Left lung (tissue), 10 donors: ENCODE data around the gene TMEM52. TPM values are rescaled to one million over a fixed set of nuclear protein-coding genes. Genes with fewer than 3 reads are reported as not detected.

Experiments
- ATAC-seq: fragments of 200-7000 bp; cut with Tn5 transposase; one replicate; pipeline ENCODE4 v1.9.1; 2020; ENCODE audit warnings: moderate library complexity
- DNase-seq, 4 donors: peaks; one replicate each; pipeline ENCODE4 v3.0.0-alpha.2; 2013 to 2020
- H3K27ac ChIP-seq, 2 donors: fragments of 200-600 bp; sonication (generic) in 1 of 2; one replicate each; pipeline versions ENCODE4 v1.5.0 to v1.8.0; 2020 to 2021
- H3K27me3 ChIP-seq, 2 donors: fragments of 200-600 bp; sonication (generic) in 1 of 2; one replicate each; pipeline versions ENCODE4 v1.5.0 to v1.8.0; 2020 to 2021
- H3K36me3 ChIP-seq, 2 donors: fragments of 200-600 bp; sonication (generic) in 1 of 2; one replicate each; pipeline versions ENCODE4 v1.5.0 to v1.8.0; 2020 to 2021
- H3K4me1 ChIP-seq, 2 donors: fragments of 200-600 bp; one replicate each; pipeline ENCODE4 v1.8.0; 2021
- H3K4me3 ChIP-seq, 2 donors: fragments of 200-600 bp; sonication (generic) in 1 of 2; one replicate each; pipeline versions ENCODE4 v1.5.0 to v1.8.0; 2020 to 2021; ENCODE audit warnings: mild to moderate bottlenecking in 1 of 2
- H3K9me3 ChIP-seq, 2 donors: fragments of 200-600 bp; sonication (generic) in 1 of 2; one replicate each; pipeline versions ENCODE4 v1.5.0 to v1.8.0; 2020 to 2021
- intact Hi-C, 2 donors: fragments of 100-400 bp; cut with DNase I; formaldehyde crosslinking; loops; one replicate each; pipeline versions ENCODE4 v1.11.2 to v1.14.2; 2022
- polyA plus RNA-seq, 6 donors: library from polyadenylated mRNA; unstranded; fragments of 120-200 nt; gene quantifications; one replicate each; pipeline ENCODE4 v1.2.1, GENCODE V29; 2013; ENCODE audit not compliant: insufficient read length in 6 of 6
- total RNA-seq, 2 donors: library from RNA; stranded (reverse); fragmentation: NEBNext Ultra II Directional; extraction: Animal tissue kit (Norgen Biotek cat#: 25700); gene quantifications; one replicate each; pipeline ENCODE4 v1.2.1, GENCODE V29; 2021
- TF ChIP-seq, protein P1 (sequence below), 2 donors: fragments of 200-600 bp; sonication (generic) in 1 of 2; IDR thresholded peaks; one replicate each; pipeline versions ENCODE4 v1.5.0 to v1.8.0; 2021; ENCODE audit warnings: antibody characterized with exemption in 2 of 2
- donor health status: DM: no; HTN: yes; CAD: no.
- donor health status: DM: no; HTN: no; CAD: no.

TMEM52 gene
- total and polyA plus RNA-seq, 8 donors: 1.2 to 4.1 (median 2.2) TPM

DNA sequence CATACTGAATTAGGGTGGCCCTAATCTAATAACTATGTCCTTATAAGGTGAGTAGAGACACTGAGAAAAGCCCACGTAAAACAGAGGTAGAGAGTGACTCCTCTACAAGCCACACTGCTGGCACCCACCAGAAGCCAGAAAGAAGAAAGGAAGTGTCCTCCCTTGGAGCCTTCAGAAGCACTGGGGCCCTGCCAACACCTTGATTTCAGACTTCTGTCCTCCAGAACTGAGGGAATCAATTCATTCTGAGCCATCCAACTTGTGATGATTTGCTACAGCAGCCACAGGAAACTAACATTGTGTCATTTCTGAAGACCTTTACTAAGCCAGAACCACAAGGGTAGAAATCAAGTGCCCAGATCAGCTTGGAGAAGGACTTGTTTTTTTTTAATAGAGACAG lies 43.1 kb downstream of the TMEM52 start:
- H3K27me3 ChIP-seq: no peaks in the 10 kb centered on the region
- peak overlapping the region in 1 of 2 donors; percentile 25 for H3K27ac ChIP-seq
- DNase-seq (no peak), ATAC-seq (no peak)
- H3K36me3 ChIP-seq: peaks cover 0 to 51% of the 10 kb centered on the region in 2 donors
- TF ChIP-seq, protein P1, sequence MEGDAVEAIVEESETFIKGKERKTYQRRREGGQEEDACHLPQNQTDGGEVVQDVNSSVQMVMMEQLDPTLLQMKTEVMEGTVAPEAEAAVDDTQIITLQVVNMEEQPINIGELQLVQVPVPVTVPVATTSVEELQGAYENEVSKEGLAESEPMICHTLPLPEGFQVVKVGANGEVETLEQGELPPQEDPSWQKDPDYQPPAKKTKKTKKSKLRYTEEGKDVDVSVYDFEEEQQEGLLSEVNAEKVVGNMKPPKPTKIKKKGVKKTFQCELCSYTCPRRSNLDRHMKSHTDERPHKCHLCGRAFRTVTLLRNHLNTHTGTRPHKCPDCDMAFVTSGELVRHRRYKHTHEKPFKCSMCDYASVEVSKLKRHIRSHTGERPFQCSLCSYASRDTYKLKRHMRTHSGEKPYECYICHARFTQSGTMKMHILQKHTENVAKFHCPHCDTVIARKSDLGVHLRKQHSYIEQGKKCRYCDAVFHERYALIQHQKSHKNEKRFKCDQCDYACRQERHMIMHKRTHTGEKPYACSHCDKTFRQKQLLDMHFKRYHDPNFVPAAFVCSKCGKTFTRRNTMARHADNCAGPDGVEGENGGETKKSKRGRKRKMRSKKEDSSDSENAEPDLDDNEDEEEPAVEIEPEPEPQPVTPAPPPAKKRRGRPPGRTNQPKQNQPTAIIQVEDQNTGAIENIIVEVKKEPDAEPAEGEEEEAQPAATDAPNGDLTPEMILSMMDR (IDR thresholded peaks at IDR 0.05): no peak
- peaks cover 14 to 97% of the 10 kb centered on the region in 2 donors for H3K4me1 ChIP-seq
- intact Hi-C loops: no loop called here
- no peaks in the 10 kb centered on the region for H3K9me3 ChIP-seq
- no peak overlapping the region for H3K4me3 ChIP-seq

DNA sequence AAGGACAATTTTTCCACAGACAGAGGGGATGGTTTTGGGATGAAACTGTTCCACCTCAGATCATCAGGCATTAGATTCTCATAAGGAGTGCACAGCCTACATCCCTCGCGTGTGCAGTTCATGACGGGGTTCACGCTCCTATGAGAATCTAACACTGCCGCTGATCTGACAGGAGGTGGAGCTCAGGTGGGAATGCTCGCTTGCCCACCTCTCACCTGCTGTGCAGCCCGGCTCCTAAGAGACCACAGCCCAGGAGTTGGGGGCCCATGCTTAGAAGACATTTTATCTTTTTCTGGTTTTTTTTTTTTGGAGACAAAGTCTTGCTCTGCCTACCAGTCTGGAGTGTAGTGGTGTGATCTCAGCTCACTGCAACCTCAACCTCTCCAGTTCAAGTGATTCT lies 44.2 kb downstream of the TMEM52 start:
- peaks cover 0 to 51% of the 10 kb centered on the region in 2 donors for H3K36me3 ChIP-seq
- DNase-seq: no peak
- ATAC-seq: no peak
- intact Hi-C loops: no loop called here
- no peaks in the 10 kb centered on the region for H3K27me3 ChIP-seq
- no peak overlapping the region for H3K27ac ChIP-seq
- TF ChIP-seq, protein P1 (IDR thresholded peaks at IDR 0.05): no peak
- peaks cover 16 to 99% of the 10 kb centered on the region in 2 donors for H3K4me1 ChIP-seq
- H3K4me3 ChIP-seq: no peak overlapping the region
- H3K9me3 ChIP-seq: no peaks in the 10 kb centered on the region

DNA sequence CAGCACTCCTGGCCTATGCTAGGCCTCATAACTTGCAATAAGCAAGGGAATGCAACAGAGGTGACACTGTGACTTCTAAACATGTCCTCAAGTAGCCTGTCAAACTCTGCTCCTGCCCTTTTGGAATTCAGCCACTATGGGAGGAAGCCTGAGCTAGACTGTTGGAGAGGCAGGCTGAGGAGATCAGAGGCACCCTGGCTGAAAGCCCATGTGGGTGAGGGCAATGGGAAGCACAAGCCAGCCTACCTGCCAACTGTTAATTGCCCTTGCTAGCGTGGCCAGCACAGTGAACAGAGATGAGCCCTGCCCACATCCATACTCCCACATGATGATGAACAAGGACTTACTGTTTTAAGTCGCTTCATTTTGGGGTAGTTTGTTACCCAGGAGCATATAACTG lies 45.9 kb downstream of the TMEM52 start:
- Histone ChIP-seq H3K27ac (no peak overlapping the region), H3K9me3 (no peaks in the 10 kb centered on the region), H3K36me3 (peaks cover 0 to 40% of the 10 kb centered on the region in 2 donors), H3K27me3 (no peaks in the 10 kb centered on the region), H3K4me3 (no peak overlapping the region), H3K4me1 (peaks cover 18 to 100% of the 10 kb centered on the region in 2 donors)
- peak; percentile 83 for ATAC-seq
- TF ChIP-seq, protein P1 (IDR thresholded peaks at IDR 0.05): no peak
- intact Hi-C loops: no loop called here
- DNase-seq: peak in 1 of 4 donors; percentile 63

DNA sequence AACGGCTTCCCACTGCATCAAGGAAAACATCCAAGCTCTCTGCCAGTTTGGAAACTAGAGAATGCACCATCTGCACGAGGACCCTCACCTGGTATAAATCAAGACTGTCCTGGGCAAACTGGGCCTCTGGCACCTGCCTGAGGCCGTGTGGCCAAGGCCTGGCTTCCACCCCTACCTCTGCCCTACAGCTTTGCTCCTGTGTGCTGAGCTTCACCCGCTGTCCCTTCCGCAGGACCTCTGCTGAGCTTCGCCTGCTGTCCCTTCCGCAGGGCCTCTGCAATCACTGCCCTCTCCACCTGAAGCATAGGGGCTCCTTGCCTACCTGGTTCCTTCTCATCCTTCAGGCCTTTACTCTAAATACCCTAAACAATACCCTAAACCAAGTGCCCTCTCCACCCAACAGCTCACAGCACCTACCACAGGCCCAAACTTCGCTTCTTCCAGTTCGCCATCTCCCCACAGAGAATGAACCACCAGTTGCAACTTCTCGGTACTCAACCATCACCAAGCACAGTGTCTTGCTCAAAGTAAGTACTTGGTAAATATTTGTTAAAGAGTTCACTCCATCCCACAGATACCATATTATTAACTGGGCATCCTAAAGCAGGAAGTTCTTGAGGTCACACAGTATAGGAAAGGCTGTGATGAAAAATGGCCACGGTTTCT lies 46.6 kb downstream of the TMEM52 start:
- peaks cover 0 to 38% of the 10 kb centered on the region in 2 donors for H3K36me3 ChIP-seq
- no peaks in the 10 kb centered on the region for H3K27me3 ChIP-seq
- peaks cover 18 to 99% of the 10 kb centered on the region in 2 donors for H3K4me1 ChIP-seq
- H3K4me3 ChIP-seq: no peak overlapping the region
- no peak overlapping the region for H3K27ac ChIP-seq
- DNase-seq (no peak), ATAC-seq (no peak)
- no peaks in the 10 kb centered on the region for H3K9me3 ChIP-seq
- intact Hi-C loops: no loop called here
- TF ChIP-seq, protein P1 (IDR thresholded peaks at IDR 0.05): no peak

DNA sequence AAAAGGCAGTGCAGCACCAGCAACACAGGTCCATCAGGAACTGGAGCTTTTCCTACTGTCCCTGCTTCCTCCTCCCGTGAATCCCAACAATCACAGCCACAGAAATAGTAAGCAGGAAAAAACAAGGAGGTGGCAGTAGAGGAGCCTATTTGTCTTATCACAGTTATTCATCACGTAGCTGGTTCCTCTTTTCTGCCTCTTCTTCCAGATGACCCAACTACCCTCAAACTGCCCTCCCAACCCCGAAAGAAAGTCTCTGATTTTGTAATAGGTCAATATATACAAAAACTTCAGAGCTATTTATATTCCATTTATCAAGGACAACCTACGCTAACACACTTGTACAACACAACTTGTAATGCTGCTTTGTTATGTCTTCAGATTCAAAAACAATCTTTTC lies 49.6 kb downstream of the TMEM52 start:
- H3K27me3 ChIP-seq: no peaks in the 10 kb centered on the region
- DNase-seq (no peak), ATAC-seq (no peak)
- H3K9me3 ChIP-seq: no peaks in the 10 kb centered on the region
- intact Hi-C loops: no loop called here
- peaks cover 18 to 94% of the 10 kb centered on the region in 2 donors for H3K4me1 ChIP-seq
- H3K27ac ChIP-seq: peak overlapping the region in 1 of 2 donors; percentile 48
- H3K36me3 ChIP-seq: peaks cover 0 to 22% of the 10 kb centered on the region in 2 donors
- TF ChIP-seq, protein P1 (IDR thresholded peaks at IDR 0.05): no peak
- H3K4me3 ChIP-seq: no peak overlapping the region

Other genes starting within 250 kb of the TMEM52 start
- gene SLC35E2B, start 226.5 kb downstream of the TMEM52 start, total RNA-seq: 10 to 100 TPM; 45.7 to 55.4 TPM
- 100 to 1,000 TPM in 1 of 6 donors, 10 to 100 TPM in 5; 74.1 to 109 (median 91.3) TPM for gene SLC35E2B, start 226.5 kb downstream of the TMEM52 start, polyA plus RNA-seq
- 10 to 100 TPM; 21.1 to 43.2 TPM for gene CDK11A, start 194.9 kb downstream of the TMEM52 start, total RNA-seq
- 10 to 100 TPM; 29.3 to 45.7 (median 37.8) TPM for gene CDK11A, start 194.9 kb downstream of the TMEM52 start, polyA plus RNA-seq
- gene NADK, start 140.8 kb downstream of the TMEM52 start, total RNA-seq: 100 to 1,000 TPM in 1 of 2 donors, 10 to 100 TPM in 1; 82.3 to 126 TPM
- 10 to 100 TPM; 37.2 to 58.2 (median 42.4) TPM for gene NADK, start 140.8 kb downstream of the TMEM52 start, polyA plus RNA-seq
- 100 to 1,000 TPM; 347 to 360 TPM for gene GNB1, start 28.2 kb downstream of the TMEM52 start, total RNA-seq
- 100 to 1,000 TPM; 241 to 301 (median 264) TPM for gene GNB1, start 28.2 kb downstream of the TMEM52 start, polyA plus RNA-seq
- gene CALML6, start 4.0 kb downstream of the TMEM52 start, total RNA-seq: 1 to 10 TPM in 1 of 2 donors, under 1 TPM in 1; 0.67 to 1.0 TPM
- gene CALML6, start 4.0 kb downstream of the TMEM52 start, polyA plus RNA-seq: 1 to 10 TPM in 3 of 6 donors, under 1 TPM in 3; 0.69 to 1.5 (median 0.98) TPM
- gene CFAP74, start 84.5 kb upstream of the TMEM52 start, total RNA-seq: 1 to 10 TPM in 1 of 2 donors, under 1 TPM in 1; 0.23 to 2.6 TPM
- 1 to 10 TPM; 1.2 to 4.7 (median 3.2) TPM for gene CFAP74, start 84.5 kb upstream of the TMEM52 start, polyA plus RNA-seq
- gene GABRD, start 100.1 kb upstream of the TMEM52 start, total RNA-seq: under 1 TPM; 0.31 to 0.50 TPM
- 10 to 100 TPM in 3 of 6 donors, 1 to 10 TPM in 3; 8.9 to 14.2 (median 9.8) TPM for gene GABRD, start 100.1 kb upstream of the TMEM52 start, polyA plus RNA-seq
- gene PRKCZ, start 131.1 kb upstream of the TMEM52 start, total RNA-seq: 100 to 1,000 TPM; 100 to 129 TPM
- gene PRKCZ, start 131.1 kb upstream of the TMEM52 start, polyA plus RNA-seq: 10 to 100 TPM; 37.5 to 49.4 (median 46.0) TPM